Gastroesophageal sphincter (tissue), 3 donors: ENCODE data around the gene CPNE5.

ENCODE experiments used
- CTCF ChIP-seq, 4 experiments: fragments of 200-600 bp in 2 of 4; fragments of 450-650 bp in 2 of 4; sonication (generic) in 1 of 4; IDR thresholded peaks; one replicate each; pipeline ENCODE4 v1.5.1; 2017 to 2019; ENCODE audit warnings: antibody characterized with exemption in 4 of 4, mild to moderate bottlenecking in 2 of 4, moderate library complexity in 2 of 4
- EP300 ChIP-seq: sonication (generic); formaldehyde crosslinking; IDR thresholded peaks from one replicate; pipeline ENCODE4 v1.6.1; 2017; ENCODE audit warnings: antibody characterized with exemption, mild to moderate bottlenecking
- POLR2A ChIP-seq, 2 donors: fragments of 450-650 bp; IDR thresholded peaks; one replicate each; pipeline ENCODE4 v1.6.1; 2017; ENCODE audit warnings: antibody characterized with exemption in 2 of 2, mild to moderate bottlenecking in 2 of 2, moderate library complexity in 1 of 2
- POLR2AphosphoS5 ChIP-seq: sonication (generic); formaldehyde crosslinking; IDR thresholded peaks from one replicate; pipeline ENCODE4 v1.6.1; 2017; ENCODE audit warnings: antibody characterized with exemption

- TF ChIP-seq POLR2A (IDR thresholded peaks at IDR 0.05) (no peak), POLR2AphosphoS5 (no peak), CTCF (IDR thresholded peaks at IDR 0.05) (no peak), EP300 (no peak)
Measured at GRCh38 chr6:36730424-36731380, 108.5 kb downstream of the CPNE5 start.
